MM.1S (cell line): ENCODE data around the gene CAPN12.

Experiments used
- DNase-seq: peaks from one replicate; pipeline ENCODE4 v3.0.0-alpha.2; 2015
- H2AFZ ChIP-seq: fragments of 300-600 bp; sonication (generic); 2 replicates; pipeline ENCODE4 v1.6.0; 2016; ENCODE audit warnings: antibody characterized with exemption, low read length
- H3F3A ChIP-seq: fragments of 300-600 bp; sonication (generic); 2 replicates; pipeline ENCODE4 v1.6.1; 2016; ENCODE audit warnings: mild to moderate bottlenecking, antibody characterized with exemption, low read length, moderate library complexity, mixed read lengths; ENCODE audit not compliant: insufficient read depth
- H3K27ac ChIP-seq: fragments of 300-600 bp; sonication (generic); 2 replicates; pipeline ENCODE4 v1.5.1; 2016; ENCODE audit warnings: mild to moderate bottlenecking, low read length
- H3K27me3 ChIP-seq: fragments of 300-600 bp; sonication (generic); replicated peaks from 2 replicates; pipeline ENCODE4 v1.6.0; 2016; ENCODE audit warnings: low read length; ENCODE audit not compliant: insufficient read depth
- H3K36me3 ChIP-seq: fragments of 300-600 bp; sonication (generic); replicated peaks from 2 replicates; pipeline ENCODE4 v1.6.1; 2016; ENCODE audit warnings: mild to moderate bottlenecking, low read length, mixed read lengths; ENCODE audit not compliant: insufficient read depth
- H3K4me1 ChIP-seq: fragments of 300-600 bp; sonication (generic); 2 replicates; pipeline ENCODE4 v1.6.1; 2016; ENCODE audit warnings: low read length, mixed read lengths
- H3K4me2 ChIP-seq: fragments of 300-600 bp; sonication (generic); 2 replicates; pipeline ENCODE4 v1.6.0; 2016; ENCODE audit warnings: low read depth, low read length
- H3K4me3 ChIP-seq: fragments of 300-600 bp; sonication (generic); 2 replicates; pipeline ENCODE4 v1.5.1; 2016; ENCODE audit warnings: low read length, mixed read lengths
- H3K79me2 ChIP-seq: fragments of 300-600 bp; sonication (generic); 2 replicates; pipeline ENCODE4 v1.6.1; 2016; ENCODE audit warnings: mixed run types, low read length, mixed read lengths
- H3K9ac ChIP-seq: fragments of 300-600 bp; sonication (generic); 2 replicates; pipeline ENCODE4 v1.6.1; 2016; ENCODE audit warnings: low read length, mixed read lengths
- H3K9me2 ChIP-seq: fragments of 300-600 bp; sonication (generic); replicated peaks from 2 replicates; pipeline ENCODE4 v1.6.1; 2016; ENCODE audit warnings: mild to moderate bottlenecking, low read length, mixed read lengths; ENCODE audit not compliant: insufficient read depth
- H3K9me3 ChIP-seq: fragments of 300-600 bp; sonication (generic); replicated peaks from 2 replicates; pipeline ENCODE4 v1.6.1; 2016; ENCODE audit warnings: mild to moderate bottlenecking, low read length, mixed read lengths; ENCODE audit not compliant: insufficient read depth
- H4K20me1 ChIP-seq: fragments of 300-600 bp; sonication (generic); 2 replicates; pipeline ENCODE4 v1.6.1; 2016; ENCODE audit warnings: mild to moderate bottlenecking, low read length, moderate library complexity, mixed read lengths; ENCODE audit not compliant: insufficient read depth
- EZH2 ChIP-seq: fragments of 300-600 bp; sonication (generic); optimal IDR thresholded peaks from 2 replicates; pipeline ENCODE3; 2017; ENCODE audit warnings: low read depth, mild to moderate bottlenecking, antibody characterized with exemption, low read length, mixed read lengths
- EZH2phosphoT487 ChIP-seq: fragments of 300-600 bp; sonication (generic); IDR thresholded peaks from 2 replicates; pipeline ENCODE4 v1.6.1; 2018; ENCODE audit warnings: antibody characterized with exemption, low read length
- TF ChIP-seq, protein P1 (sequence below): fragments of 300-600 bp; sonication (generic); IDR thresholded peaks from 2 replicates; pipeline ENCODE4 v1.5.1; 2016; ENCODE audit warnings: antibody characterized with exemption, low read length, mixed read lengths

CAPN12 gene

DNA sequence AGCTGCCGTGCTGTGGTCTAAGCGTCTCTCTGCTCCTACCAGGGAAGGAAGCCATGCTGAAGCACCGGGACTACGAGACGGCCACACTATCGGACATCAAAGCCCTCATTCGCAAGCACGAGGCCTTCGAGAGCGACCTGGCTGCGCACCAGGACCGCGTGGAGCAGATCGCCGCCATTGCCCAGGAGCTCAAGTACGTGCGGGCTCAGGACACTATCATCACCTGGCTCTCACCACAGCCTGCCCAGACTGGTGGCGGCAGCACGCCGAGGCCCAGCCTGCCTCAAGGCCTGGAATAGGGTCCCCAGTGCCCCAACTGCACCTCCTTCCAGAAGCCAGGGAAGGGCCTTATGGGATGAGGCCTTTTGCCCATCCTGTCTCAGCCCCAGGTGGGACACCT is 22.8 kb downstream of the CAPN12 start:
- Histone ChIP-seq H3K9me2 (no peaks in the 10 kb centered on the region), H4K20me1 (no peaks in the 10 kb centered on the region), H2AFZ (no peak overlapping the region), H3K27me3 (no peaks in the 10 kb centered on the region), H3K4me3 (no peak overlapping the region), H3K4me1 (no peaks in the 10 kb centered on the region), H3K4me2 (no peak overlapping the region), H3K36me3 (no peaks in the 10 kb centered on the region; the same call in 1 of the 2 replicates), H3K9me3 (no peaks in the 10 kb centered on the region), H3K9ac (no peak overlapping the region), H3K27ac (no peak overlapping the region), H3K79me2 (no peaks in the 10 kb centered on the region), H3F3A (no peaks in the 10 kb centered on the region)
- DNase-seq: no peak
- TF ChIP-seq EZH2 (no peak), EZH2phosphoT487 (no peak)
- TF ChIP-seq, protein P1, sequence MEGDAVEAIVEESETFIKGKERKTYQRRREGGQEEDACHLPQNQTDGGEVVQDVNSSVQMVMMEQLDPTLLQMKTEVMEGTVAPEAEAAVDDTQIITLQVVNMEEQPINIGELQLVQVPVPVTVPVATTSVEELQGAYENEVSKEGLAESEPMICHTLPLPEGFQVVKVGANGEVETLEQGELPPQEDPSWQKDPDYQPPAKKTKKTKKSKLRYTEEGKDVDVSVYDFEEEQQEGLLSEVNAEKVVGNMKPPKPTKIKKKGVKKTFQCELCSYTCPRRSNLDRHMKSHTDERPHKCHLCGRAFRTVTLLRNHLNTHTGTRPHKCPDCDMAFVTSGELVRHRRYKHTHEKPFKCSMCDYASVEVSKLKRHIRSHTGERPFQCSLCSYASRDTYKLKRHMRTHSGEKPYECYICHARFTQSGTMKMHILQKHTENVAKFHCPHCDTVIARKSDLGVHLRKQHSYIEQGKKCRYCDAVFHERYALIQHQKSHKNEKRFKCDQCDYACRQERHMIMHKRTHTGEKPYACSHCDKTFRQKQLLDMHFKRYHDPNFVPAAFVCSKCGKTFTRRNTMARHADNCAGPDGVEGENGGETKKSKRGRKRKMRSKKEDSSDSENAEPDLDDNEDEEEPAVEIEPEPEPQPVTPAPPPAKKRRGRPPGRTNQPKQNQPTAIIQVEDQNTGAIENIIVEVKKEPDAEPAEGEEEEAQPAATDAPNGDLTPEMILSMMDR: no peak

GRCh38 chr19:38720559-38721236 is 23.6 kb downstream of the CAPN12 start:
- Histone ChIP-seq H3K27ac (no peak overlapping the region), H3K79me2 (no peaks in the 10 kb centered on the region), H3K9ac (no peak overlapping the region), H3K9me2 (no peaks in the 10 kb centered on the region), H3K4me2 (no peak overlapping the region), H3K4me1 (no peaks in the 10 kb centered on the region), H3K4me3 (no peak overlapping the region), H3K36me3 (no peaks in the 10 kb centered on the region; the same call in 1 of the 2 replicates), H3K9me3 (no peaks in the 10 kb centered on the region), H3F3A (no peaks in the 10 kb centered on the region), H3K27me3 (no peaks in the 10 kb centered on the region), H4K20me1 (no peaks in the 10 kb centered on the region), H2AFZ (no peak overlapping the region)
- no peak for TF ChIP-seq EZH2phosphoT487
- TF ChIP-seq, protein P1: no peak
- no peak for TF ChIP-seq EZH2
- DNase-seq: no peak

DNA sequence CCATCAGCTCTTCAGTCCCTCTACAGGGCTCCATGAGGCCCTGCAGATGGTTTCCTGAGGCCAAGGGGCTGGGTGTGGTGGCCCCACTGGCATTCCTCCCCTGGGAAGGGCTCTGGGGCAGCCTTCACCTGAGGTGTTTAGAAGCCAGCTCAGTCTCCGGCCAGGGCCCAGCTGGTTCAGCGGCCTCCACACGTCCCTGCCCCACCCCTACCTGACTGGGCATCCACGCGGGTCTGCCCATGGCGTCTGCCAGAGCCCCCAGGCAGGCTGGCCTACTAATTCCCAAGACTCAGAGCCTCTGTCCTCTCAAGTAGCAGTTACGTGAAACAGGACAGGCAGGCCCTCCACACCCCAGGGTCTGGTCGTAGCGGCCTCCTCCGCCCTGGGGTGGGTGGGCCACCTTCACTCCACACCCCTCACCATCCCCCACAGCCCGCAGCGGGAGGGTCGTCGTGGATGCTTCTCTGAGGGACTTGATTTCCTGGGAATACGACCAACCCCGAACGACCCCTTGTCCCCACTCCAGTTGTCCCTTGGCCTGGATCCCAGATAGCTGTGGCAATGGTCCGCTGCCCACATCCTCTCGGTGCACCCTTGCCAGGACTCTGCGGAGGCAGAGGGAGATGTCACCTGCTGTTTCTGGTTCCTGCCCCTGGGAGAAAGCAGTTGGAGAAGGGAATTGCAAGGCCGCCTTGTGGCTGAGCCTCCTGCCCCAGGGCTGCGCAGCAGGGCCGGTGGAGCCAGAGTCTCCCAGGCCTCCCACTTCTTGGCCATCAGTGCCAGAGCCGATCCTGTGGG is 24.3 kb downstream of the CAPN12 start:
- Histone ChIP-seq H3K4me1 (no peaks in the 10 kb centered on the region), H2AFZ (no peak overlapping the region), H3K79me2 (no peaks in the 10 kb centered on the region), H3K36me3 (no peaks in the 10 kb centered on the region; the same call in 1 of the 2 replicates), H3K9me3 (no peaks in the 10 kb centered on the region), H3K9me2 (no peaks in the 10 kb centered on the region), H3K9ac (no peak overlapping the region), H3K27me3 (no peaks in the 10 kb centered on the region), H4K20me1 (no peaks in the 10 kb centered on the region), H3F3A (no peaks in the 10 kb centered on the region), H3K4me2 (no peak overlapping the region), H3K4me3 (no peak overlapping the region), H3K27ac (no peak overlapping the region)
- DNase-seq: no peak
- TF ChIP-seq, protein P1: no peak
- TF ChIP-seq EZH2: no peak
- TF ChIP-seq EZH2phosphoT487: no peak
